Measurements from ENCODE around the gene HHATL.

HHATL gene

DNA sequence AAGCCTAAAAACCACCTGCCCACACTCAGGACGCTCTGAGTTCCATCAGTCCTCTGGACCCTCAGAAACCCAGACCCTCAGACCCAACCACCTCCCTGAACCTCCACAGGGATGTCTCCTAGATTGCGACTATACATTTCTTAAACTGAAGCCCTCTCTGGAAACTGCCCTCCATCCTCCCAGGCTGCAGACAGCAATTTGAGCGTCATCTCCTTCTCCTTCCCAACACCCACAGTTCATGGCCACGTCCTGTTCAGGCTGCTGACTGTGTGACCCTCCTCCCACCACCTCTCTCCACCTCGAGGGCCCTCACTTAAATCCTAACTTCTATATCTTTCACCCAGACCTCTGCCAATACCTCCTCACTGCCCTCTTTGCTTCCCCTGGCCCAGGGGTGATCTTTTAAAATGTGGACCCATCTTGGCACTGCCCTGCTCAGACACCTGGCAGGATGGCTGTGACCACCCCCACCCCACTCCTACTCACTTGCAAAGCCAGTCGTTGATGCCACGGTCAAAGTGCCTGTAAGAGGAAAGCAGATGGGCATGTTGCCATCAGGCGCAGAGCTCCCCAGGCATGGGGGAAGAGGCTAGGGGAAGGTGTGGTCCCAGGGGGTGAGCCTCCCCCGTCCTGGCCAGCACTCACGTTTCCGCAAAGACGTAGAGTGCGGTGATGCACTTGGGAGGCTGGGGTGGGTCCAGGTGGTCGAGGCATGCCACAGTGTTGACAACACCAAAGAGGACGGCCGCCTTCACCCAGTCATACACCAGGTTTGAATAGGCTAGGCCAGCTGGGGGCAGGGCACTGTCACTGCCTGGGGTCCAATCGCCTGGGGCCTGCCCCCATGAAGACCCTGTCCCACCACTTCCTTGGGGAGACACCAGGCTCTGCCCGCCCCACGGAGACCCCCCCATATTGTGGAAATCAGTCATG is 6.0 kb downstream of the HHATL start:
- DNase-seq: no peak

DNA sequence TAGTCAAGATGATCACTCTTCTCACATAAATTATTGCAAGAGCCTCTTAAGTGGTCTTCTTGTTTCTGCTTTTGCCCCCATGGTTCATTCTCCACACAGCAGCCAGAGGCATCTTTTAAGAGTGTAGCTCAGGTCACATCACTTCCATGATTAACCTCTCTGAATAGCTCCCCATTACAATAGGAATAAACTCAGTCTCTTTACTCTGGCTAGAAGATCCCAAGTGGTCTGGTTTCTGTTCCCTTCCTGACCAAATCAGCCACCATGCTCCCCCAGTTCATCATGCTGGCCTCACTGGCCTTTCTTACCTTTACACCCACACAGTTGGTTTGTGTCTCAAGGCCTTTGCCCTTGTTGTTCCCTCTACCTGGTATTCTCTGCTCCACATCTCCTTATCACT is 8.2 kb downstream of the HHATL start:
- DNase-seq: no peak

DNA sequence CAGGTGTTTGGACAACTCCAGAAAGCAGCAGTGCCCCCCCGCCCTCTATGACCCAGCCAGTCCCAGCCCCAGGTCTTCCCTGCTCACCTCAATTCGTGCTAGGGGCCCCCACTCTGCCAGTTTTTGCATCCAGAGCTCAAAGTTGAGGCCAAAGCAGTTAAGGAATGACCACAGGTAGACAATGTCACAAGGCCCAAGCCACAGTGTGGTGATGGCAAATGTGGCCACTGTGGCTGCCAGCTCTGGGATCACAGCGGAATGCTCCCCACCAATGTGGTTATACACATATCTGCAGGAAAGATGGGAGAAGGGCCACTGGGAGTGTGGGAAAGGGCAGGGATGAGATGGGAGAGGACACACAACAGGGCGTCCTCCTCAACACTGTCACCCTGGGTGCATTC is 9.1 kb downstream of the HHATL start:
- no peak for DNase-seq

DNA sequence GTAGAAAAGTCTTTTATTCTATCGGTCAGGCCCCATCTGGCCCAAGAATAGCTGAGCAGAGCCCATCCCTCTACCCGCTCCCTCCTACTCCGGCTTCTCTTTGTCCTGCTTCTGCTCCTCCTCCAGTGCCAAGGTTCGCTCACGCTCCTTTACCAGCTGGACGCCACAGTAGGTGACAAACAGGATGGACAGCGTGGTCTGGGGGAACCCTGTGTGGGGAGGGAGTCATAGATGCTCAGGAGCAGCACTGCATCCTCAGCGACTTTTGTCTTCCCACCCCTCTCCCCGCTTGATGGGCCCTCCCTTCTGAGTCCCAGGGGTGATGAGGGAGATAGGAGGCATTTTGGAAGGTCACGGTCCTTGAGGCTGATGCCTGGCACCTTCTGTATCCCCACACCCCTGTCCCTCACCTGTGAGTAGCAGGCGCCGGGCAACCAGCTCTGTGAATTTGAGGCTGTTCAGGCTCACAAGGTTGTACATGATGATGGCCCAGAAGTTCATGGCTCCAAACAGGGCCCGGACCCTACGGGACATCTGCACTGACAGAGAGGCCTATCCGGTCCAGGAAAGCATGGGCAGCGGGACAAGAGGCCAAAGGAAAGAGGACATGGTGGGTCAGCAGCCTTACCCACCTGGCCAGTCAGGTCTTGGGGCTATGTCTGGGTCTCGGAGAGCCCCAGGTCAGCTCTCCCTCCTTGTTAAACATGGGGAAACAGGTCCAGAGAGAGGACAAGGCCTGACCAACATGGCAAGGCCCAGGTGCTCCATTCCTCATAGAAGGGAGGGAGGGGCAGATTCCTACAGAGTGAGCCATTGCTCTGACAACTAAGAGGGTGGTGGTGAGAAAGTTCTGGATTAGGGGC is 9.7 kb downstream of the HHATL start:
- no peak for DNase-seq

DNA sequence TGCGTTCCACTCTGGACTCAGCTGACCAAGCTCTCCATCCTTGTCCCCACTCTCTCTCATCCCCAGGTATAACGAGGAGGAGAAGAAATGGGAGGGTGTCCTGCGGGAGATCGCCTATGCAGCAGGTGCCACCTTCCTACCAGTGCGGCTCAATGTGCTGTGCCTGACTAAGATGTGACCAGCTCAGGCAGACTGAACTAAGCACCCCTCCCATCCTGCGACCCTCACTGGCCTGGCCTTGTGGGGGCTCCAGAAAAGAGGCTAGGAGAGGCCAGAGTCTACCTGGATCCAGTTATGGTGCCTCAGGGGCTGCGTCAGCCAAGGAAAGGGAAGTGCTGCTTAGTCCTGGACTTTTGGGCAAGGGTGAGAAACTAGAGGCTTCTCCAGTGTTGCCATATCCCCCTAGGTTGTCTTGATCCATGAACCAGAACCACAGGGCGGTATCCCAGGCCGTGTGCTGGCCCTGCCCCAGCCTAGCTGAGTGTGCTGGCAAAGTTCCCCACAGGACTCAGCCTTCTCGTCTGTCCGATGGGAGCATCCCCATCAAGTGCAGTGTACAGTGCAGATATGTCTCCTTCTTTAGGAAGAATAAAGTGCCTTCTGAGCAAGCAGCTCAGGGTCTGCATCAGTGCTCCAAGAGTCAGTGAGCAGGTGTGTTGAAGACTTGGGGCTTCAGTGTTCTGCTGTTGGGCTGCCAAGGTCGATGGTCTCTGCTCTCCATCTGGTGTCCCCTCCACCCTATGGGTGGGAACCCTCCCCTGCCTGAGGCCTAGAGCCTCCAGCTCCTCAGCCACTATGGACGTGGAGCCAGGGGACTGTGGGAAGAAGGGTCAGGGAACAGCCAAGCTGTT is 10.6 kb downstream of the HHATL start:
- DNase-seq: no peak

DNA sequence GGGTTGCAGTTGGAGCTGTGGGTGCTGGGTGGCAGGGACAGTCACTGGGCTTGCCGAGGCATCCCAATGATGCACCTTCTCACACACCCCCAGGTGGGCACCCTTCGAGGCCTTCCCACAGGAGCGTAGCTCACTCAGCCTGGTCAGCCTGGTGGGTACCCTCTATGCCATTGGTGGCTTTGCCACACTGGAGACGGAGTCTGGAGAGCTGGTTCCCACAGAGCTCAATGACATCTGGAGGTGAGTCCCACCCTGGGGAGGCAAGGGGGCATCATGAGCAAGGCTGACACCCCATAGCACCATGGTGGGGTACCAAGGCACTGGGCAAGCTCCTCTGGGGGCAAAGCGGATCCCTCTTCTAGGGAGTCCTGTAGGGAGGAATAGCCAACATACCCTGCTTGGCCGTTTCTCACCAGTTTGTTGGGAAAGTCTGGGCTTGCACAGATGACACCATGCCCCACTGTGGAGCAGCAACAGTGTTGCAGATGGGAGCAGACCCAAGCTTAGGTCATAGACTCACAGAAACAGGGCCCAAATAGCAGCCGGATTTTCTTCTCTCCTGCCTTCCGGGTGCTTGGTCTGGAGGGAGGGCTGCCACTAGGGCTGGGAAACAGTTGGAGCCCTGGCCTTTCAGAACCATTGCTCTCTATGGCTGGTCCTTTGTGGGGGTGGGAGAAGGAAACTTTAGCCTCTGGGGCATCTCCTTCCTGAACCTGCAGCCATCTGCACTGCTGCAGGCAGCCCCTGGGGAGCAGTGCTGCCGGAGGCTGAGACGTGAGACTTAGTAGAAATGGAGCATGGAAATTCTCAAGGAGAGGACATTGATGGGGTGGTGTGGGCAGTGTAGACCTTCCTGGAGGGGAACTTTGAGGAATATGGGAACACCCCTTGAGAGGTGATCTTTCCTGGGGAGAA is 11.6 kb downstream of the HHATL start:
- DNase-seq: no peak

DNA sequence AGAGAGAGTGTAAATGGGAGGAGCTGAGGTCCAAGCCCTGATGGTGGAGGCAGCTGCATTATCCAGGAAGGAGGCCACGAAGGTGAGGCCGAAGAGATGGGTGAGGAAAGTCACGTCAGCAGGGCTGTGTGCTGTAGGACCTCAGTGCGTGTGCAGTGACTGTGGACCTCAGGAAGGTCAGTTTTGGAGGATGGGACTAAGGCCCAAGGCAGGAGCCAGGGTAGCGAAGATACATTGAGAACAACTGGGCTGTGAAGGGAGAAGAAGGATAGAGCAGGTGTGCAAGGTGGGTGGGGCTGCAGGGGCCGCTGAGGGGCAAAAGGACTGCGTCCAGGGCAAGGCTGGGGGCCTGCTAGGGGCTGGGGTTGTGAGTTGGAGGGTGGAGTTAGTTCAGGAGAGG is 12.4 kb downstream of the HHATL start:
- no peak for DNase-seq

DNA sequence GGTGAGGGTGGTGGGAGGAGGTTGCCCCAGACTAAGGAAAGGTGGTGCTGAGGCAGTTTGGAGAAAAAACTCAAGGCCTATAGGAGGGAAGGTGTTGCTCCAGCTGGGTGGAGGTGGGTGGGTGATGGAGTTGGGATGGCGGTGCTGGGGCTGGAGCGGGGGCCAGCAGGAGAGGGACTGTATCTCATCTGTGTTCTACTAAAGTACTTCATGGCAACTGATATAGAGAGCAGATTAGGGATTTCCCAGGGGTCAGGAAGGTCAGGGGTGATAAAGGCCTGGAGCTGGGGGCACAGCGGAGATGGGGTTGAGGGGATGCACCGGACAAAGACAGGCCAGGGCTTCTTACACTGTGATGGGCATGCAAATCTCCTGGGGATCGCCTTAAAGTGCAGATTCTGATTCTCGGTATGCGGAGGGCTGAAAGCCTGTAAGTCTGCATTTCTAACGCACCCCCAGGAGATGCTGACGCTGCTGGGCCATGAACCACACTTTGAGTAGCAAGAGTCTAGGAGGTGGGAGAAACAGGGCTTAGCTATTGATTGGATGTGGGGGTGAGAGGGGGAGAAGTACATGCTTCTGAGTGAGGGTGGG is 13.1 kb downstream of the HHATL start:
- no peak for DNase-seq

DNA sequence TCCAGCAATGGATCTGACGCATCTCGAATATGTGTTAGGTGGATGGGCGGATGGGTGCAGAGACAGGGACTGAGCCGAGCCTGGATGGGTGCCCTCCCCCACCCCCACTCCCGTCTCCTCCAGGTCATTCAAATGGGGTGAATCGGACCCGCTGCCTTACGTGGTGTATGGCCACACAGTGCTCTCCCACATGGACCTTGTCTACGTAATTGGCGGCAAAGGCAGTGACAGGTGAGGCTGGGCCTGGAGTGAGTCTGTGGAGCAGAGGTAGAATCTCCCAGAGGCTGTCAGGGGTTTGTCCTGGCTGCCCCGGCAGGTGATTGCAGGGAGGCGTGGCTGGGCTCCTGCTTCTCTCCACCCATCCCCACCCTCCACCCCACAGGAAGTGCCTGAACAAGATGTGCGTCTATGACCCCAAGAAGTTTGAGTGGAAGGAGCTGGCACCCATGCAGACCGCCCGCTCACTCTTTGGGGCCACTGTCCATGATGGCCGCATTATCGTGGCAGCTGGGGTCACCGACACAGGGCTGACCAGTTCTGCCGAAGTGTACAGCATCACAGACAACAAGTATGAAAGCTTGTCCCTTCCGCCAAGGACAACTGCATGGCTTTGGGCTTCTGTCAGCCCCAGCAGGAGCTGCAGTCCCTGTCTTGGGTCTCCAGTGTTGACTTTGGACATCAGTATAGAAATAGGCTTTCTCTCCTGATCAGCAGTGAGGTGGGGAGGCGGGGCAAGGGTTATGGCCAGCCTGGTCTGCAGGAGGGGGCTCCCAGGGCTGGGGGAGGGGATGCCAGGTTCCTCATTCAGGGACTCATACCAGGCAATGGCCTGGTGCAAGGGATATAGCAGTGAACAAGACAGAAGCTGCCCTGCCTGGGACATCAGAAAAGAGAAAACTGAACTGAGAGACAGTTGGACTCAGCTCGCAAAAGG is 13.8 kb downstream of the HHATL start:
- no peak for DNase-seq

DNA sequence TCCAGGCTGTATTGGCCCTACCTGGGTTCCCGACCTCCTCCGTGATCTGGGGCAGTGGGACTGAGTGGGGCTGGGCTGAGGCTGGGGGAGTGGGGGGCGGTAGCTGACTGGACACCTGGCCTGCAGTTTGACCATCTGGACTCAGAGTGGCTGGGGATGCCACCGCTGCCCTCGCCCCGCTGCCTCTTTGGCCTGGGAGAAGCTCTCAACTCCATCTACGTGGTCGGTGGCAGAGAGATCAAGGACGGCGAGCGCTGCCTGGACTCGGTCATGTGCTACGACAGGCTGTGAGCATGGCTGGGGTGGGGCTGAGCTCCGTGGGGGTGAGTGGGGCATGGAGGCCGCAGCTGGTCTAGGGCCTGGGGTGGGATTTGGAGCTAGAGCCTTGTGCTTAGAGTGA is 14.6 kb downstream of the HHATL start:
- DNase-seq: no peak

DNA sequence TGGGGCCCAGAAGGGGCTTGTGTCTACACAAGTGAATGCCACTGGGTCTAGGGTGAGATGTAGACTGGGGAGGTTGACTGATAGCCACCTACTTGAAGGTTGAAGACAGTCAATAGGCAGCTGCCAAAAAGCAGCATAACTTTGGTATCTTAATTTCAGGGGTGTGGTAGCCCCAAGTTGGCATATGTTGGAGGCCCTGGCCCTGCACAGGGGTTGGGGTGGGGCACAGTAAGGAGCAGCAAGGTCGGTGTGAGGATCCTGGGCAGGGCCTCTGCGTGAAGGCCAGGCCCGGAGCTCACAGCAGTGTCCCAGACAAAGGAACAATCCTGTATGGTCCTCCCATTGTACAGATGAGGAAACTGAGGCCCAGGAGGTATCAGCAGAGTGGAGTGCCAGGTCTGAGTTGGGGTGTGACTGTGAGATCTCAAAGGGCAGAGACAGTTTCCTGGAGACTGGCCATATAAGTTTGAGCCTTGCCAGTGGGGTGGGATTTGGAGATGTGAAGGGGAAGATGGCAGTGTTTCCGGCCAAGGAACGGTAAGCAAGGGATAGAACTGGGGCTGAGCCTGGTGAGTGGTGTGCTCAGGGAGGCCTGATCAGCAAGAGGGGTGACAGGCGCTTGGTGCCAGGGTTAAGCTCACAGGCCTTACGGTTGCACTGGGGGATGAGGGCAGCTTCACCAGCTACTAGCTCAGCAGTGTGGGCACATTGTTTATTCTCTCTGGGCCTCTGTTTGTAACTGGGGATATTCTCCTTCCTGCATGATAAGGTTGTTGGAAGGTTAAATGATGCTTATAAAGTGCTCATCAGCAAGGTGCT is 15.6 kb downstream of the HHATL start:
- DNase-seq: no peak

DNA sequence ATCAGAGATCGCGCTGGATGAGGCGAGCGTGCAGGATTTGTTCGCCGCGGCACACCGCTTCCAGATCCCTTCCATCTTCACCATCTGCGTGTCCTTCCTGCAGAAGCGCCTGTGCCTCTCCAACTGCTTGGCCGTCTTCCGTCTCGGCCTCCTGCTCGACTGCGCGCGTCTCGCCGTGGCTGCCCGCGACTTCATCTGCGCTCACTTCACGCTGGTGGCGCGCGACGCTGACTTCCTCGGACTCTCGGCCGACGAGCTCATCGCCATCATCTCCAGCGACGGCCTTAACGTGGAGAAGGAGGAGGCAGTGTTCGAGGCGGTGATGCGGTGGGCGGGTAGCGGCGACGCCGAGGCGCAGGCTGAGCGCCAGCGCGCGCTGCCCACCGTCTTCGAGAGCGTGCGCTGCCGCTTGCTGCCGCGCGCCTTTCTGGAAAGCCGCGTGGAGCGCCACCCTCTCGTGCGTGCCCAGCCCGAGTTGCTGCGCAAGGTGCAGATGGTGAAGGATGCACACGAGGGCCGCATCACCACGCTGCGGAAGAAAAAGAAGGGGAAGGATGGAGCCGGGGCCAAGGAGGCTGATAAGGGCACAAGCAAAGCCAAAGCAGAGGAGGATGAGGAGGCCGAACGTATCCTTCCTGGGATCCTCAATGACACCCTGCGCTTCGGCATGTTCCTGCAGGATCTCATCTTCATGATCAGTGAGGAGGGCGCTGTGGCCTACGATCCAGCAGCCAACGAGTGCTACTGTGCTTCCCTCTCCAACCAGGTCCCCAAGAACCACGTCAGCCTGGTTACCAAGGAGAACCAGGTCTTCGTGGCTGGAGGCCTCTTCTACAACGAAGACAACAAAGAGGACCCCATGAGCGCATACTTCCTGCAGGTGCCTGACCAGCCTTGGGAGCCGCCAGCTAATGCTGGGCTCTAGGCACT is 16.4 kb downstream of the HHATL start:
- no peak for DNase-seq

DNA sequence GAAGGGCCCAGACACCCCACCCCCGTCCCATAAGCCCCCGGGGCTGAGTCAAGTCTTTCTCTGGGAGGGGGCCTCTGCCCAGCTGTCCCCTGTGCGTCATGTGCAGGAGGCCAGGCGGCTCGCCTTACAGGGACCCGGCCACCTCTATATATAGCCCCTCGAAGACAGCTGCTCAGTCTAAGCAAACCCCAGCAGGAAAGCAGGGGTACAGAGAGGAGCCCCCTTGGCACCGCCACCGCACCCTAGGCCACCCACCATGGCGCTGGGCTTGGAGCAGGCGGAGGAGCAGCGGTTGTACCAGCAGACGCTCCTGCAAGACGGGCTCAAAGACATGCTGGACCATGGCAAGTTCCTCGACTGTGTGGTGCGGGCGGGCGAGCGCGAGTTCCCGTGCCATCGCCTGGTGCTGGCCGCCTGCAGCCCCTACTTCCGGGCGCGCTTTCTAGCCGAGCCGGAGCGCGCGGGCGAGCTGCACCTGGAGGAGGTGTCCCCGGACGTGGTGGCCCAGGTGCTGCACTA is 17.2 kb downstream of the HHATL start, which contains the start of gene KLHL40:
Gene KLHL40, plus strand, starts transcription at position 175 of the 519 bp plus-strand sequence. Its CDS starts 82 bp downstream, at position 257.
- DNase-seq: no peak

DNA sequence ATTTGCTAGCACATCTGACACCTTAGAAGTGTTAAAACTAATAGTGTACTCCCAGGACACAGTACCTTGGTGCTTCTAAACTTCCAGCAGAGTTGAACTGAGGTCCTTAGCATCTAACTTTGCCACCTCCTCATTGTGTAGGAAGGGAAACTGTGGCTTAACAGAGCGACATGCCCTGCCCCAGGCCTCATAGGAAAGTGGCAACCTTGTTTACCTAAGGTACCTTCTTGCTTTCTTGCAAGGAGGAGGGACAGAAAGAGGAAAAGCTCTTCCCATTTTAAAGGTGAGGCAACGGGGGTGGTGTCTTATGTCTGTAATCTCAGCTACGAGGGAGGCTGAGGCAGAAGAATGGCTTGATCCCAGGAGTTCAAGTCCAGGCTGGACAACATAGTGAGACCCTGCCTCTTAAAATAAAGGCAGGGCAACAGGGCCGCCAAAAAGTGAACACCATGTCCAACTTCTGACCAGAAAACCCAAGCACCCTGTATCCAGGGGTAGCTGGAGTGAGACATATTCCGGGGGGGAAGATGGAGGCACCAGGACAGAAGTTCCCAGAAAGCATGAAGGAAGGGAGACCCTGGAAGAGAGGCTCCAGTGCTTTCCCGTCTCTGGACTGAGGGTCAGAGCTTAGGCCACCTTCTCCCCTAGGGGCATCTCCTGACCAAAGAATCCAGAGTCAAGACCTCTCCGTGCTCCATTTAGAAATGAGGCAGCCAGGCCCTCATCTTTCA is 17.8 kb downstream of the HHATL start:
- no peak for DNase-seq

DNA sequence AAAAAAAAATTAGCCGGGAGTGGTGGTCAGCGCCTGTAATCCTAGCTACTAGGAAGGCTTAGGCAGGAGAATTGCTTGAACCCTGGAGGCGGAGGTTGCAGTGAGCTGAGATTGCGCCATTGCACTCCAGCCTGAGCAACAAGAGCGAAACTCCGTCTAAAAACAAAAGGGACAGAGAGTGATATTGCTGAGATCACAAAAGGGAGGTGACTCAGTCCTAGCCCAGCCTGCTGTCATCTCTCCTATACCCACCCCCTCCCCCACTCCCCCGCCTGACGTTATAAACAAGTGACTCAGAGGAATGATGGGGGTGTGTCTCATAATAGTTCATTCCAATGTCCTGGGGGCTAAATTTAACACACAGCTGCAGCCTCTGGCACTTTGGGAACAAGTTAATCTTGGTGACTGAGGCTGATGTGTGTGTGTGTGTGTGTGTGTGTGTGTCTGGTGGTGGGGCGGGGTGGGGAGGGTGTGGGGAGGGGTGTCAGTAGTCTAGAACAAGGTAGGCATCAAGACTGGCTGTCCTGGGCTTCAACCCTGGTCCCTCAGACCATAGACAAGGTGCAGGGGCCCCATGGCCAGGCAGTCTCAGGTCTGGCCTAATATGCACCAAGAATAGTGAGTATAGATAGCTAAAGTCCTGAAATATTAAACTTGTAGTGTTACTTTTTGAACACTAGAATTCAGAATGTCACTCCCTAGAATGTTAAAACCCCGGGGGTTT is 18.6 kb downstream of the HHATL start:
- DNase-seq: no peak

DNA sequence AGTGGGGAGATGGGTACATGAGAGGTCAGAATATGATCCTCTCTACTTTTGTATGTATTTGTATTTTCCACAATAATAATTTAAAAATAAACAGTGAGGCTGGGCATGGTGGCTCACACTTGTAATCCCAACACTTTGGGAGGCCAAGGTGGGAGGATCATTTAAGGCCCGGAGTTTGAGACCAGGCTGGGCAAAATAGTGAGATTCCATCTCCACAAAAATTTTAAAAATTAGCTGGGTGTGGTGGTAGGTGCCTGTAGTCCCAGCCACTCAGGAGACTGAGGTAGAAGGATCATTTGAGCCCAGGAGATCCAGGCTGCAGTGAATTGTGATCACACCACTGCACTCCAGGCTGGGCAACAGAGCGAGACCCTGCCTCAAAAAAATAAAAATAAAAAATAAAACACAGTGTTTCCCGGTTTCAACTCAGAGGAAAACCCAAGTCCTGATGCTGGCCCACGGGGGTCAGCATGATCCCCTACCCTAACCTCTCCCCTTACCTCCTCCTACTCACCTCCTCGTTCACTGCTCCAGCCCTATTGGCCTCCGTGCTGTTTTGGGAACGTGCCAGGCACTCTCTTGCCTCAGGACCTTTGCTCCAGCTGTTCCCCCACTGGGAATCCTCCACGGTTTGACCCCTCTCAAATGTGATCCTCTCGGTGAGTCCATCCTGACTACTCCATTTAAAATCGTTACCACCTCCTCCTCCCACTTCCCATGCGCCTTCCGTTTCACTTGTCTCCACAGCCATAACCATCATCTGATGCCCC is 20.1 kb downstream of the HHATL start:
- no peak for DNase-seq
